ENCODE data around the gene THAP10. TPM values are rescaled to one million over a fixed set of nuclear protein-coding genes. Genes with fewer than 3 reads are reported as not detected.

Gene THAP10
- total RNA-seq, 2 experiments from 2014 or later: not detected

- H3K4me3 Mint-ChIP-seq: no peak overlapping the region
- ATAC-seq (no peak), DNase-seq (no peak)
- TF ChIP-seq, protein P1, sequence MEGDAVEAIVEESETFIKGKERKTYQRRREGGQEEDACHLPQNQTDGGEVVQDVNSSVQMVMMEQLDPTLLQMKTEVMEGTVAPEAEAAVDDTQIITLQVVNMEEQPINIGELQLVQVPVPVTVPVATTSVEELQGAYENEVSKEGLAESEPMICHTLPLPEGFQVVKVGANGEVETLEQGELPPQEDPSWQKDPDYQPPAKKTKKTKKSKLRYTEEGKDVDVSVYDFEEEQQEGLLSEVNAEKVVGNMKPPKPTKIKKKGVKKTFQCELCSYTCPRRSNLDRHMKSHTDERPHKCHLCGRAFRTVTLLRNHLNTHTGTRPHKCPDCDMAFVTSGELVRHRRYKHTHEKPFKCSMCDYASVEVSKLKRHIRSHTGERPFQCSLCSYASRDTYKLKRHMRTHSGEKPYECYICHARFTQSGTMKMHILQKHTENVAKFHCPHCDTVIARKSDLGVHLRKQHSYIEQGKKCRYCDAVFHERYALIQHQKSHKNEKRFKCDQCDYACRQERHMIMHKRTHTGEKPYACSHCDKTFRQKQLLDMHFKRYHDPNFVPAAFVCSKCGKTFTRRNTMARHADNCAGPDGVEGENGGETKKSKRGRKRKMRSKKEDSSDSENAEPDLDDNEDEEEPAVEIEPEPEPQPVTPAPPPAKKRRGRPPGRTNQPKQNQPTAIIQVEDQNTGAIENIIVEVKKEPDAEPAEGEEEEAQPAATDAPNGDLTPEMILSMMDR (IDR thresholded peaks at IDR 0.05): no peak
- CTCF ChIA-PET: interaction anchor here (1.5 kb wide), 1 partner anchor 55 kb away, joined by 3 read pairs; no protein-coding TSS in a partner anchor
- H3K36me3 Mint-ChIP-seq (ENCODE audit: low read depth): no peaks in the 10 kb centered on the region
- H3K27ac Mint-ChIP-seq: no peak overlapping the region
- peaks cover 2% of the 10 kb centered on the region for H3K4me1 Mint-ChIP-seq (ENCODE audit: low read depth)
- intact Hi-C loops (cut with micrococcal nuclease): no loop called here
- POLR2A ChIA-PET: no interaction called here
- no peaks in the 10 kb centered on the region for H3K9me3 Mint-ChIP-seq
- H3K27me3 Mint-ChIP-seq: peaks cover 21% of the 10 kb centered on the region
Observed at GRCh38 chr15:70880781-70881180, 11.5 kb downstream of the THAP10 start.

DNA sequence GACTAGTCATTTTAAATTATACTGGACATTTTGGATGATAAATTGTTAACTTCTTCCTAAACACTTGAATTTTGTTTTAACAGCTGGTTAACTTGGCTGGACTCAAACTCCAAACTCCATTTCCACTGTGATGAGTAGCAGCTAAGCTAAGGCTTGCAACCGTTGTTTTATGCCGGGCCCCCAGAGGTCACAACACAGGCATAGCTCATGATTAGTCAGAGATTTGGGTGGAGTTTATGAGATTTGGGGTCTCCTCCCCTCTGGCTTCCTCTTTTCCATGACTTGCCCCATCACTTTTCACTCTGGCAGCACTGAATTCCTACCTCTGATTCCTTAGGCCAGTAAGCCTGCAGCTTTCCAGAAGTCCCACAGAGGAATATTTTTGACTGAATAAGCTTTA lies 12.8 kb downstream of the THAP10 start:
- H3K9me3 Mint-ChIP-seq: no peaks in the 10 kb centered on the region
- peaks cover 18% of the 10 kb centered on the region for H3K27me3 Mint-ChIP-seq
- DNase-seq: no peak
- H3K4me1 Mint-ChIP-seq (ENCODE audit: low read depth): peaks cover 2% of the 10 kb centered on the region
- ChIA-PET CTCF (interaction anchor here (0.6 kb wide), 1 partner anchor 157 kb away, joined by 3 read pairs; no protein-coding TSS in a partner anchor), POLR2A (no interaction called here)
- H3K27ac Mint-ChIP-seq: no peak overlapping the region
- TF ChIP-seq, protein P1 (IDR thresholded peaks at IDR 0.05): no peak
- H3K4me3 Mint-ChIP-seq: no peak overlapping the region
- intact Hi-C loops (cut with micrococcal nuclease): no loop called here
- no peak for ATAC-seq
- no peaks in the 10 kb centered on the region for H3K36me3 Mint-ChIP-seq (ENCODE audit: low read depth)

DNA sequence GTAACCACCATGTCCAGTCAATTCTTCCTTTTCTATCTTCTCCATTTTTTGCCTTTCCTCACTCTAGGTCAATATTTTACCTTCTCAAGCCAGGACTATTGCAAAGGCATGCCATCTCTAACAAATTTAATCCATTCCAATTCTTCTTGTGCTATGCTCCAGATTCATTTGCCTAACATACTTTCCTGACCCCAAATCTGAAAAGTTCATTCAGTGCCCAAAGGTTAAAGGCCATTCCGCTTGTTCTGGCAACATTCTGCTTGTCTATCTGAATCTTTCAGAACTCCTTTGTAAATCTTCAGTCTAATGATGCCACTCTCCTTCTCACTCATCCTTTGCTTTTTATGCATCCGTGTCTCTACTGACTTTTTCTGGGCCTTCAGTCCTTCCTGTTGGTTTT lies 15.6 kb downstream of the THAP10 start:
- H3K4me1 Mint-ChIP-seq (ENCODE audit: low read depth): no peaks in the 10 kb centered on the region
- intact Hi-C loops (cut with micrococcal nuclease): no loop called here
- TF ChIP-seq, protein P1 (IDR thresholded peaks at IDR 0.05): no peak
- no peak overlapping the region for H3K27ac Mint-ChIP-seq
- H3K4me3 Mint-ChIP-seq: no peak overlapping the region
- no peaks in the 10 kb centered on the region for H3K36me3 Mint-ChIP-seq (ENCODE audit: low read depth)
- H3K27me3 Mint-ChIP-seq: peaks cover 24% of the 10 kb centered on the region
- ChIA-PET POLR2A (no interaction called here), CTCF (no interaction called here)
- H3K9me3 Mint-ChIP-seq: no peaks in the 10 kb centered on the region
- DNase-seq (no peak), ATAC-seq (no peak)

GRCh38 chr15:70876011-70876410 lies 16.2 kb downstream of the THAP10 start:
- Mint-ChIP-seq H3K36me3 (ENCODE audit: low read depth) (no peaks in the 10 kb centered on the region), H3K4me3 (no peak overlapping the region), H3K9me3 (no peaks in the 10 kb centered on the region), H3K27ac (no peak overlapping the region), H3K4me1 (ENCODE audit: low read depth) (no peaks in the 10 kb centered on the region), H3K27me3 (peaks cover 24% of the 10 kb centered on the region)
- TF ChIP-seq, protein P1 (IDR thresholded peaks at IDR 0.05): no peak
- ChIA-PET POLR2A (interaction anchor here (0.6 kb wide), 1 partner anchor 44 kb away, joined by 4 read pairs; no protein-coding TSS in a partner anchor), CTCF (no interaction called here)
- ATAC-seq (no peak), DNase-seq (no peak)
- intact Hi-C loops (cut with micrococcal nuclease): no loop called here

- no peaks in the 10 kb centered on the region for H3K36me3 Mint-ChIP-seq (ENCODE audit: low read depth)
- H3K9me3 Mint-ChIP-seq: no peaks in the 10 kb centered on the region
- no peak for ATAC-seq
- TF ChIP-seq, protein P1 (IDR thresholded peaks at IDR 0.05): no peak
- POLR2A ChIA-PET: no interaction called here
- peaks cover 24% of the 10 kb centered on the region for H3K27me3 Mint-ChIP-seq
- CTCF ChIA-PET: no interaction called here
- no peaks in the 10 kb centered on the region for H3K4me1 Mint-ChIP-seq (ENCODE audit: low read depth)
- no peak overlapping the region for H3K27ac Mint-ChIP-seq
- DNase-seq: no peak
- intact Hi-C loops (cut with micrococcal nuclease): no loop called here
- no peak overlapping the region for H3K4me3 Mint-ChIP-seq
Observed at GRCh38 chr15:70875001-70875782, 17.0 kb downstream of the THAP10 start.

Measured in activated CD8-positive, alpha-beta T cell treated with anti-CD3 and anti-CD28 coated beads for 36 hours (primary cell).